Fibroblast of villous mesenchyme (primary cell): Measurements from ENCODE around the gene ARSD. TPM values are rescaled to one million over a fixed set of nuclear protein-coding genes. Genes with fewer than 3 reads are reported as not detected.
A peak's percentile ranks its signal among the peaks of the same experiment; 100 is the strongest.
"Not testable (repeated sequence)": the region's sequence is repeated elsewhere in the genome, so short reads cannot be mapped to it uniquely, and the experiment has no call there.

Source experiments
- DNase-seq: peaks from one replicate; pipeline ENCODE4 v3.0.0-alpha.2; 2010; ENCODE audit warnings: low read depth
- H3K4me3 ChIP-seq: 2 replicates; pipeline ENCODE4 v1.5.1; 2011; ENCODE audit warnings: low read depth, mild to moderate bottlenecking, low read length
- CTCF ChIP-seq: IDR thresholded peaks from 2 replicates; pipeline ENCODE4 v1.5.1; 2012; ENCODE audit warnings: low read depth, mild to moderate bottlenecking, low read length; ENCODE audit not compliant: insufficient read depth
- total RNA-seq: library from RNA; depleted of rRNA; stranded (reverse); fragments of >200 nt; gene quantifications from 2 replicates; pipeline ENCODE4 v1.2.3, GENCODE V29; 2012

The ARSD gene
- total RNA-seq, 1 donor: 13.4 TPM

GRCh38 chrX:2901367-2902036 is 27.6 kb downstream of the ARSD start:
- peak; percentile 46 for DNase-seq
- TF ChIP-seq CTCF: no peak
- H3K4me3 ChIP-seq: no peak overlapping the region

- DNase-seq: no peak
- no peak overlapping the region for H3K4me3 ChIP-seq
- no peak for TF ChIP-seq CTCF
Observed at GRCh38 chrX:2898846-2899512, 30.2 kb downstream of the ARSD start.

GRCh38 chrX:2897690-2898623 is 31.2 kb downstream of the ARSD start:
- DNase-seq: peak; percentile 94
- not testable (repeated sequence) for H3K4me3 ChIP-seq

GRCh38 chrX:2897311-2897689 is 31.8 kb downstream of the ARSD start:
- no peak overlapping the region for H3K4me3 ChIP-seq
- DNase-seq: no peak
- TF ChIP-seq CTCF: no peak

GRCh38 chrX:2894885-2895292 is 34.2 kb downstream of the ARSD start:
- no peak for TF ChIP-seq CTCF
- DNase-seq: peak; percentile 97
- H3K4me3 ChIP-seq: no peak overlapping the region

- DNase-seq: no peak
- no peak for TF ChIP-seq CTCF
- no peak overlapping the region for H3K4me3 ChIP-seq
Observed at GRCh38 chrX:2892816-2893215, 36.3 kb downstream of the ARSD start.

- not testable (repeated sequence) for DNase-seq, H3K4me3 ChIP-seq
Observed at GRCh38 chrX:2890536-2891460, 38.3 kb downstream of the ARSD start.
